Stimulated activated CD4-positive, alpha-beta T cell treated with anti-CD3 and anti-CD28 coated beads, Interleukin-1b, Interleukin-23, amount 100 ng/mL, for 24 hours (primary cell): Measurements from ENCODE around the gene PIM3.
"Not testable (repeated sequence)": the region's sequence is repeated elsewhere in the genome, so short reads cannot be mapped to it uniquely, and the experiment has no call there.

Source experiments
- DNase-seq, 4 experiments: peaks; one replicate each; pipeline ENCODE4 v3.0.0-alpha.2; 2020; ENCODE audit warnings: low read depth in 4 of 4, low spot score in 1 of 4

The PIM3 gene

GRCh38 chr22:49942565-49943404, 17.8 kb upstream of the PIM3 start:
- no peak for DNase-seq

GRCh38 chr22:49943405-49943765, 17.2 kb upstream of the PIM3 start:
- no peak for DNase-seq

- no peak for DNase-seq
Measured at GRCh38 chr22:49943771-49944398, 16.7 kb upstream of the PIM3 start.

- DNase-seq, result no peak
Measured at GRCh38 chr22:49944399-49944891, 16.1 kb upstream of the PIM3 start.

DNA sequence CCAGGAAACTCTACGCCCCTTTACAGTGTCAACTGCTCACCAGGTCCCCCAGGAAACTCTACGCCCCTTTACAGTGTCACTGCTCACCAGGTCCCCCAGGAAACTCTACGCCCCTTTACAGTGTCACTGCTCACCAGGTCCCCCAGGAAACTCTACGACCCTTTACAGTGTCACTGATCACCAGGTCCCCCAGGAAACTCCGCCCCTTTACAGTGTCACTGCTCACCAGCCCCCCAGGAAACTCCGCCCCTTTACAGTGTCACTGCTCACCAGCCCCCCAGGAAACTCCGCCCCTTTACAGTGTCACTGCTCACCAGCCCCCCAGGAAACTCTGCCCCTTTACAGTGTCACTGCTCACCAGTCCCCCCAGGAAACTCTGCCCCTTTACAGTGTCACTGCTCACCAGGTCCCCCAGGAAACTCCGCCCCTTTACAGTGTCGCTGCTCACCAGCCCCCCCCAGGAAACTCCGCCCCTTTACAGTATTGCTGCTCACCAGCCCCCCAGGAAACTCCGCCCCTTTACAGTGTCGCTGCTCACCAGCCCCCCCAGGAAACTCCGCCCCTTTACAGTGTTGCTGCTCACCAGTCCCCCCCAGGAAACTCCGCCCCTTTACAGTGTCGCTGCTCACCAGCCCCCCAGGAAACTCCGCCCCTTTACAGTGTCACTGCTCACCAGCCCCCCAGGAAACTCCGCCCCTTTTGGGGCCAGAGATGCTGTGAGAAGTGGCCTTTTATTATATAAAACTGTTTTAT, 15.4 kb upstream of the PIM3 start:
- DNase-seq, result not testable (repeated sequence)

GRCh38 chr22:49946612-49947295, 13.8 kb upstream of the PIM3 start:
- DNase-seq, result no peak

- DNase-seq, result no peak
Measured at GRCh38 chr22:49947296-49947622, 13.3 kb upstream of the PIM3 start.

DNA sequence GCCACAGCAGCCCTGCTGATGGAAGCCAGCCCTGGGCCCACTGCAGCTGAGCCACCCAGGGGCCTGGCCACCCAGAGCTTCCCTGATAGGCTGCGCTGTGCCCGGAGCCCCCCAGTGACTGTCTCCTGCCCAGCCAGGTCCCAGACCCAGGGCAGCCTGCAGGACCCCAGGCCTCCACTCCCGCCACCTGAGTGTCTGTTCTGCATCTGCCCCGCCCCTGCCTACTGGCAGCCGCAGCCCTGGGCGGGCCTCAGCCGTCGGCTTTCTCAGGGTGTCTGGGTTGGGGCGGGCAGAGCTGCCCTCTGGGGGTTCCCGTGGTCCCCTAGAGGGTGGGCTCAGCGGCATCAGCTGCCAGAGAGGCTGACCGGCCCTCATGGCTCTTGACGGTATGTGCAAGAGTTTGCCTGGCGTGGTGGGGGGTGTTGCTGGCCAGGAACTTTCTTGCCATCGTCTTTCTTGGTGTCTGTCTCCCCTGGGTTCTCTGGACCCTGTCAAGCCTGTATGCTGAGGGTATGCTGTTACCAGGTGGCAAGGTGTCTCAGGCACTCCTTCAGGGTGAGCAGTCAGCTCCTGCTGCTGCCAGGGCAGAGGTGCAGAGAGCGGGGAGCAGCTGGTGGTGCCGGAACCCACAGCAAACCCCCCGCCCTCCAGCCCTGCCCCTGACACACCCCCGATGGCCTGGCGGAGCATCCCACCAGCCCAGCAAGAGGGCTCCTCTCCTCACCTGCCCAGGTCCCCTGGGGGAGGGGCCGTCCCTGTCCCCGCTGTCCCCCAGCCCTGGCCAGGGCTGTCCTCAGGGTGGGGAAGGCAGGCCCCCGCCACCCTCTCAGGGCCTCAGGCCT, 12.2 kb upstream of the PIM3 start:
- no peak for DNase-seq

DNA sequence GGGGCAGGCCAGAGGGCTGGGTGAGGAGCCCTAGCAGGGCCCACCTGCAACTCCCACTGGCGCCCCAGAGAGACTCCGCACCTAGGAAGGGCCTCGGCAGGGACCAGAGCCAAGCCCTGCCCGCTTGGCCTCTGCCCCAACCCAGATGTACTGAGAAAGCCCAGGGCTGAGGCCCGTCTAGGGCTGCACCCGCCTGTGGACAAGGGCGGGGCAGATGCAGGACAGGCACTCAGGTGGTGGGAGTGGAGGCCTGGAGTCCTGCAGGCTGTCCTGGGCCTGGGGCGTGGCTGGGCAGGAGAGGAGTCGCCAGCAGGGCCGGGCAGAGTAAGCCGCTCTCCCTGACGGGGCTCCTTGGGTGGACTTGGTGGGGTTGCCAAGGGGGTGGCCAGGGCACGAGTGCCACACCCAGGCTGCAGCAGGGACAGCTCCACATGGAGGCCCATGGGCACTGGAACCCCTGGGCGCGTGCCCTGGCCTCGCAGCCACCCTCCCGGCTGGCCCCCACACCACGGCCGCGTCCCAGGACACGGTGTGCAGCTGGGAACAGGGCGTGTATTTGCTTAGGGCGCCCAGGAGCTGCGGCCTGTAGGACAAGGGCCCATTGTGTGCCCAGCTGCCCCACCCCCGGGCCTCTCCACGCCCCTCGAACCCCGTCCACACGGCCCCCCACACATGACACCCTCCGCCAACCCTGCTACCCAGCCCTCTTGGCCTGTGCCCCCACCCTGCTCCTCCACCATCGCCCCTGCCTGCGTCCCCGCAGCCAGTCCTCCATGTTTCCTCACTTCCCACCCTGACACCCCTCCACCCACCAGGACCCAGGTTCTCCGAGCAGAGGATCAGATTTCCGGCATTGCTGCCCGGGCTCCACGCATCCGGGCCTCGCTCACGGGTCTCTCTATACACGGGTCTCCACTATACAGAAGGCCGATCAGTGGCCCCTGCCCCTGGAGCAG, 11.3 kb upstream of the PIM3 start:
- DNase-seq, result no peak

DNA sequence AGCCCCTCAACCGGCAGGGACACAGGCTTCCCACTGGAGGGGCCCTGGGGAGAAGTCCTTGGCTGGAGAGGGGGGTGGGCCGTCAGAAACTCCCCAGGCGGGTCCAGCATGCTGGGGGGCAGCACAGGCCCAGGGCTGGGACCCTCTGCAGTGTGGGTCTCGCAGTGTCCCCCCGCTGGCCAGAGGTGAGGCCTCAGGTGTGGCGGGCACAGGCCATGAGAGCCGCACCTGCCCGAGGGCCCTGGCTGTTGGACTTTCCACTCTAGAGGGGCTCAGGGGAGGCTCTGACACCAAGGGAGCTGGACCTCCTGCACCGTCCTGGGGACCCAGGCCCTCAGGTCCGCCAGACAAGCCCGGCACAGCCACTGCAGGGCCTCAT, 10.7 kb upstream of the PIM3 start:
- DNase-seq, result no peak

GRCh38 chr22:49950396-49950994, 10.1 kb upstream of the PIM3 start:
- no peak for DNase-seq

DNA sequence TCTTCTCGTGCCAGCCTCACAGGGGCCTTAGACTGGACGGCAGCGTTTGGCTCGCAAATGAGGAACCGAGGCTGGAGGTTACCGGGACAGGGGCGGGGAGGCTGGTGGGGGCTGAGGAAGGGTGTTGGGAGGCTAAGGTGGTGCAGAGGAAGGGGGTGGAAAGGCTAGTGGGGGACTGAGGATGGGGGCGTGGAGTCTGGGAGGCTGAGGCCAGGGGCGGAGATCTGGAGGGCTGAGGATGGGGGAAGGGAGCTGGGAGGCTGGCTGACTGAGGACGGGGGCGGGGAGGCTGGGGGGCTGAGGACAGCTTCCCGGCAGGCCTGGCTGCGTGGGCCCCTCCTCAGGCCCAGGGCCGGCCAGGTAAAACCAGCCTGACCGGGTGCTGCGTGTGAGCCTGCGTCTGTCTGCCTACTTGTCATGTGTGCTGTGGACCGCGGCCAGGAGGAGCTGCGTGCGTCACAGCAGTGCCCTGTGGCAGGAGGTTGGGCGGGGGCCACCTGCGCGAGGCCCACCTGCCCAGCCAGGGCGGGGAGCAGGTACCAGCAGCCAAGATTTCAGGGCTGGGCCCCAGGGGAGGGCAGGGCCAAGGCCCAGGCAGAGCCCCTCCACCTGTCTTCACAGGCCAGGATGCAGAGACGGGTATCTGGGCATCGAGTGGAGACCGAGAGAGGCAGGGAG, 9.4 kb upstream of the PIM3 start:
- DNase-seq, result peak in 1 of 4 experiments; percentile 40

- no peak for DNase-seq
Measured at GRCh38 chr22:49951678-49951985, 8.9 kb upstream of the PIM3 start.

DNA sequence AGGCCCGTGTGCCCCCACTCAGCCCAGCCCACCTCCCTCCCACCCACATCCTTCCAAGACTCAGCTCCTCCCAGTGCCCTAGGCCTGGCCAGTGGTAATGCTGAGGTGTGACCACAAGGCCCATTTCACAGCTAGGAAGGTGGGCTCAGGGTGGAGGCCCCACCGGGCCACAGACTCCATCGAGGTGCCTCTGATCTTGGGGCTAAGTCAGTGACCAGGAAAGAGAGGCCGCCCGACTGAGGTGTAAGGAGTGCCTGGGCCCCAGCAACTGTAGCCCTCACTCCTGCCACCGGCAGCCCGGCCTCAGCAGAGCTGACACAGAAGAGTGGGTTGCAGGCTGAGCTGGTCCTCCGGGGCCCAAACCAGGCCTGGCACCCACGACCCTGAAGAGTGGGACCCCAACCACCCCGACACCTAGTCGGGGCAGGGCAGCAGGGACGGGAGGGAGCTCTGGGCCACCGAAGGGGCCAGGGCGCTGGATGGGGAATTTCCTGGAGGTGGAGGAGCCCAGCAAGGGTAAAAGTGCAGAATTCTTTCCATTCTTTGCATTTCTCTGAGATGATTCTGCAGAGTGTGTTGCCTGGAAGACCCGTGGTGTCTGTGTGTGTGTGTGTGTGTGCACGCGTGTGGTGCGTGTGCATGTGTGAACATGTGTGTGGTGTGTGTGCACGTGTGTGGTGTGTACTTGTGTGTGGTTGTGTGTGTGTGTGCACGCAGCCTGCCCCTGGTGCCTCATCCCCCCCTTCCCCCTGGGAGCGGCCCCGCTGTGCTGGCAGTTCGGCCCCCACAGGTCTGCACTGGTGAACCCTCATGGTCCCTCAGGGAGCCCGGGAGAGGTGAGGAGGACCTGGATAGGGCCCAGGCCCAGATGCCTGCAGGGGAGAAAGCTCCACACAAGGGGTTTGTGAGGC, 8.3 kb upstream of the PIM3 start:
- DNase-seq, result no peak

DNA sequence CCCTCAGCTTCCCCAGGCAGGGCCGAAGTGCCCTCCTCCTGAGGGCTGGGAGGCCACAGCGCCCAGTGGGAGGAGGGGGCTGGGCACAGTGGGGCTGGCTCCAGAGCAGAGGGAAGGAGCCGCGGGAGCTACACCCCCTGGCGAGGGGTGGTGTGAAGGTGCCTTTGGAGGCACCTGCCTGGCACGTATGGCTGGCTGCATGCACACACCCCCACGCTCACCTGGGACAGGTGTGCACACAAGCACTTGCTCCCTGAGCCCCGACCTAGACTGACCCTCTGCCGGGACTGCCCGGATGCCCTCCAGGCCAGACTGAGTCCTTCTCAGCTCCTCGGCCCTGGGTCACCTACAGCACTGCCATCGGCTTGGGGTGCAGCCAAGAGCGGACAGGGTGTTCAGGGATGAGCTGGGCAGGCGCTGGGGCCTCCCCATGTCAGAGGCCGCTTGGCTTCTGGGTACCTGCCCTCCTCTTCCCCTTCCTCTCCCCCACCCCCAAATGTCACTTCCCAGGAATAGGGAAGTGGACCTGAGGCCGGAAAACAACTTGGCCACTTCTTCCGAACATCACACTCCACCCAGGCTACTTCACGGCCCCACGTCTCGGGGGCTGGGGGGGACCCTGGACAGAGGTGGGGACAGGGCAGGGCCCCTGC, 7.4 kb upstream of the PIM3 start:
- DNase-seq, result no peak

GRCh38 chr22:49953680-49954344, 6.8 kb upstream of the PIM3 start:
- DNase-seq, result no peak

DNA sequence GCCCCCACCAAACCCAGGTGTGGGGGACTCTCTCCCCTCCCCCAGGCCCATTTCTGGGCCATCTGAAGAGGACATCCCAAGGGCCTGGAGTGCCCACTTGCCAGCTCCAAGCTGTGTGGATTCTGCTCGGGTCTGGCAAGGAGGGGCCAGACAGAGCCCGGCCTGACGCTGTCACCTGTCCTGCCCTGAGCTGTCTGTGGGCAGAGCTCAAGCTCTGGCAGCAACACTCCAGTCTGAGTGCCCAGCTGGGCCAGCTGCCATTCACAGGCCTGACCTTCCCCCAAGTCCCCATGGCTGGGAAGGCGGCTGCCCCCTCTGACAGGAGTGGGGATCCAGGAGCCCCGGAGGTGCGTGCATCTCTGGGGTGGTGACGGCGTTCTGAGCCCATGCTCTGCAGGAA, 6.2 kb upstream of the PIM3 start:
- no peak for DNase-seq
